ENCODE data around the gene NOCT.

DNA sequence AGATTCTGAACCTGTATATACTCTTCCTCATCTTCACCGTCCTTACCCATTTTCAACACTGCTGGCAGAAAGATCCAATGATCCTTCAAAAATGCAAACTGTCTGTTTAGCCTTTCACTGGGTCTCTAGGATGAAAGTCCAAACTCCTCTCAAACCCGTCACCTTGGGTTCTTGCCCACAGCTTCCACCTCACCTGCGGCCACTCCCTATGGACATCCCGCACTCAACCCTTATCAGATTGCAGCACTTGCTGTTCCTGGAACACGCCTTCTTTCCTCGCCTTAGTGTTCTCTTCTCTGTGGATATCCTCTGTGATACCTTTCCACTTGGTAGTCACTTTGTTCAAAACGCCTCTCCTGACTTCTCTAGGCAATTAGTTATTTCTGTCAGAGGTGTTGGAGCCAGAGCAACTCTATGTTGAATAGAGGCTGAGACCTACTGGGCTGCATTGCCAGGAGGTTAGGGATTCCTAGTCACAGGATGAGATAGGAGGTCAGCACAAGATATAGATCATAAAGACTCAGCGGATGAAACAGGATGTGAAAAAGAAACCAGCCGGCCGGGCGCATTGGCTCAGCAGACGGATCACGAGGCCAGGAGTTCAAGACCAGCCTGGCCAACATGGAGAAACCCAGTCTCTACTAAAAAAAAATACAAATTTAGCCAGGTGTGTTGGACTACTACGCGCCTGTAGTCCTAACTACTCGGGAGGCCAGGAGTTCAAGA lies 4.2 kb upstream of the NOCT start:
- TF ChIP-seq, protein P1, sequence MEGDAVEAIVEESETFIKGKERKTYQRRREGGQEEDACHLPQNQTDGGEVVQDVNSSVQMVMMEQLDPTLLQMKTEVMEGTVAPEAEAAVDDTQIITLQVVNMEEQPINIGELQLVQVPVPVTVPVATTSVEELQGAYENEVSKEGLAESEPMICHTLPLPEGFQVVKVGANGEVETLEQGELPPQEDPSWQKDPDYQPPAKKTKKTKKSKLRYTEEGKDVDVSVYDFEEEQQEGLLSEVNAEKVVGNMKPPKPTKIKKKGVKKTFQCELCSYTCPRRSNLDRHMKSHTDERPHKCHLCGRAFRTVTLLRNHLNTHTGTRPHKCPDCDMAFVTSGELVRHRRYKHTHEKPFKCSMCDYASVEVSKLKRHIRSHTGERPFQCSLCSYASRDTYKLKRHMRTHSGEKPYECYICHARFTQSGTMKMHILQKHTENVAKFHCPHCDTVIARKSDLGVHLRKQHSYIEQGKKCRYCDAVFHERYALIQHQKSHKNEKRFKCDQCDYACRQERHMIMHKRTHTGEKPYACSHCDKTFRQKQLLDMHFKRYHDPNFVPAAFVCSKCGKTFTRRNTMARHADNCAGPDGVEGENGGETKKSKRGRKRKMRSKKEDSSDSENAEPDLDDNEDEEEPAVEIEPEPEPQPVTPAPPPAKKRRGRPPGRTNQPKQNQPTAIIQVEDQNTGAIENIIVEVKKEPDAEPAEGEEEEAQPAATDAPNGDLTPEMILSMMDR (IDR thresholded peaks at IDR 0.05 in 4 of 5, conservative IDR thresholded peaks at IDR 0.05 in 1 of 5) = no peak
- no peak for TF ChIP-seq POLR2A (IDR thresholded peaks at IDR 0.05)
